Left ventricle myocardium inferior (tissue), 1 donor: ENCODE results near the gene CACNA1C. TPM values are rescaled to one million over a fixed set of nuclear protein-coding genes. Genes with fewer than 3 reads are reported as not detected.
A peak's percentile ranks its signal among the peaks of the same experiment; 100 is the strongest.

ENCODE experiments used
- DNase-seq: peaks from one replicate; pipeline ENCODE4 v3.0.0-alpha.2; 2020
- H3K27ac ChIP-seq: fragments of 200-600 bp; replicated peaks from 2 replicates; pipeline ENCODE4 v1.8.0; 2021
- H3K27me3 ChIP-seq: fragments of 200-600 bp; 2 replicates; pipeline ENCODE4 v1.8.0; 2021; ENCODE audit warnings: low read depth
- H3K36me3 ChIP-seq: fragments of 200-600 bp; 2 replicates; pipeline ENCODE4 v1.8.0; 2021
- H3K4me1 ChIP-seq: fragments of 200-600 bp; 2 replicates; pipeline ENCODE4 v1.8.0; 2021
- H3K4me3 ChIP-seq: fragments of 200-600 bp; 2 replicates; pipeline ENCODE4 v1.8.0; 2021; ENCODE audit warnings: mild to moderate bottlenecking, moderate library complexity
- H3K9me3 ChIP-seq: fragments of 200-600 bp; replicated peaks from 2 replicates; pipeline ENCODE4 v1.8.0; 2021
- CTCF ChIP-seq: fragments of 200-600 bp; IDR thresholded peaks from 2 replicates; pipeline ENCODE4 v1.8.0; 2021; ENCODE audit warnings: antibody characterized with exemption, mild to moderate bottlenecking, borderline replicate concordance
- intact Hi-C: fragments of 100-400 bp; cut with micrococcal nuclease; formaldehyde crosslinking; loops from one replicate; pipeline ENCODE4 v1.11.0; 2022
- total RNA-seq: library from RNA; stranded (reverse); fragmentation: NEBNext Ultra II Directional; extraction: Animal tissue kit (Norgen Biotek cat#: 25700); gene quantifications from one replicate; pipeline ENCODE4 v1.2.1, GENCODE V29; 2021
- donor health status: DM: no; HTN: yes; CAD: no; lungs with severe emphysema.

CACNA1C gene
- total RNA-seq, 1 donor from 2014 or later, result 137 TPM

GRCh38 chr12:2076728-2077127 is 23.9 kb downstream of the CACNA1C start:
- TF ChIP-seq CTCF, result no peak
- DNase-seq, result no peak
- no peaks in the 10 kb centered on the region for H3K36me3 ChIP-seq
- intact Hi-C loops, result no loop called here
- peak overlapping the region; percentile 18 for H3K4me3 ChIP-seq
- H3K27me3 ChIP-seq, result no peaks in the 10 kb centered on the region
- peaks cover 86% of the 10 kb centered on the region for H3K4me1 ChIP-seq
- H3K27ac ChIP-seq, result peak overlapping the region; percentile 93
- peaks cover 5% of the 10 kb centered on the region for H3K9me3 ChIP-seq

GRCh38 chr12:2080604-2081003 is 27.8 kb downstream of the CACNA1C start:
- DNase-seq, result no peak
- Histone ChIP-seq H3K27ac (peak overlapping the region; percentile 68), H3K4me3 (no peak overlapping the region), H3K4me1 (peaks cover 86% of the 10 kb centered on the region), H3K36me3 (no peaks in the 10 kb centered on the region), H3K9me3 (peaks cover 5% of the 10 kb centered on the region), H3K27me3 (no peaks in the 10 kb centered on the region)
- TF ChIP-seq CTCF, result no peak
- intact Hi-C loops, result no loop called here

- no peak for DNase-seq
- Histone ChIP-seq H3K27ac (peak overlapping the region; percentile 68), H3K36me3 (no peaks in the 10 kb centered on the region), H3K9me3 (peaks cover 5% of the 10 kb centered on the region), H3K4me3 (no peak overlapping the region), H3K27me3 (no peaks in the 10 kb centered on the region), H3K4me1 (peaks cover 87% of the 10 kb centered on the region)
- no peak for TF ChIP-seq CTCF
- intact Hi-C loops, result no loop called here
Observed at GRCh38 chr12:2082321-2082720, 29.5 kb downstream of the CACNA1C start.

GRCh38 chr12:2083008-2083407 is 30.2 kb downstream of the CACNA1C start:
- no peak for TF ChIP-seq CTCF
- no peaks in the 10 kb centered on the region for H3K27me3 ChIP-seq
- no peaks in the 10 kb centered on the region for H3K36me3 ChIP-seq
- H3K4me1 ChIP-seq, result peaks cover 85% of the 10 kb centered on the region
- intact Hi-C loops, result no loop called here
- no peak overlapping the region for H3K4me3 ChIP-seq
- peaks cover 5% of the 10 kb centered on the region for H3K9me3 ChIP-seq
- no peak for DNase-seq
- H3K27ac ChIP-seq, result peak overlapping the region; percentile 68

- Histone ChIP-seq H3K27ac (peak overlapping the region; percentile 68), H3K4me3 (no peak overlapping the region), H3K36me3 (no peaks in the 10 kb centered on the region), H3K27me3 (no peaks in the 10 kb centered on the region), H3K9me3 (peaks cover 5% of the 10 kb centered on the region), H3K4me1 (peaks cover 88% of the 10 kb centered on the region)
- intact Hi-C loops, result no loop called here
- no peak for TF ChIP-seq CTCF
- no peak for DNase-seq
Observed at GRCh38 chr12:2083561-2083960, 30.8 kb downstream of the CACNA1C start.
